Astrocyte (in vitro differentiated cells and primary cell): ENCODE data around the gene SLC30A1.

Source experiments
- CTCF ChIP-seq: IDR thresholded peaks from 2 replicates; pipeline ENCODE4 v1.5.1; 2011; ENCODE audit warnings: low read depth, mild to moderate bottlenecking, inconsistent platforms, low read length, moderate library complexity; ENCODE audit not compliant: insufficient read depth
- EZH2 ChIP-seq: IDR thresholded peaks from 2 replicates; pipeline ENCODE4 v1.6.1; 2012; ENCODE audit warnings: mild to moderate bottlenecking, low read length, inconsistent platforms; ENCODE audit not compliant: insufficient read depth

- TF ChIP-seq CTCF (no peak), EZH2 (no peak)
Observed at GRCh38 chr1:211577277-211577818, 1.6 kb downstream of the SLC30A1 start.
